OCI-LY1 (cell line): ENCODE results near the gene AVPR2.

Experiments
- H2AFZ ChIP-seq: fragments of 200-600 bp; sonication (generic), shearing (Covaris generic); 2 replicates; pipeline ENCODE4 v1.6.0; 2014; ENCODE audit warnings: antibody characterized with exemption, mild to moderate bottlenecking, low read length
- H3F3A ChIP-seq: fragments of 200-600 bp; sonication (generic), shearing (Covaris generic); 2 replicates; pipeline ENCODE4 v1.6.0; 2014; ENCODE audit warnings: mild to moderate bottlenecking, antibody characterized with exemption, low read length, moderate library complexity; ENCODE audit not compliant: insufficient read depth
- H3K27ac ChIP-seq: fragments of 200-600 bp; sonication (generic); 2 replicates; pipeline ENCODE4 v1.5.1; 2014; ENCODE audit warnings: low read length, mixed run types, mild to moderate bottlenecking, low read depth; ENCODE audit not compliant: poor library complexity, severe bottlenecking
- H3K27me3 ChIP-seq: fragments of 200-600 bp; sonication (generic); 2 replicates; pipeline ENCODE4 v1.6.0; 2014; ENCODE audit warnings: antibody characterized with exemption, mild to moderate bottlenecking, low read length, moderate library complexity; ENCODE audit not compliant: insufficient read depth
- H3K36me3 ChIP-seq: fragments of 200-600 bp; sonication (generic); 2 replicates; pipeline ENCODE4 v1.6.1; 2014; ENCODE audit warnings: mild to moderate bottlenecking, antibody characterized with exemption, low read length, moderate library complexity, mixed read lengths; ENCODE audit not compliant: insufficient read depth
- H3K4me1 ChIP-seq: fragments of 200-600 bp; sonication (generic); 2 replicates; pipeline ENCODE4 v1.5.1; 2014; ENCODE audit warnings: mild to moderate bottlenecking, low read length, moderate library complexity; ENCODE audit not compliant: insufficient read depth, severe bottlenecking
- H3K4me2 ChIP-seq: fragments of 200-600 bp; sonication (generic), shearing (Covaris generic); 2 replicates; pipeline ENCODE4 v1.6.1; 2014; ENCODE audit warnings: low read length
- H3K4me3 ChIP-seq: fragments of 200-600 bp; sonication (generic); 2 replicates; pipeline ENCODE4 v1.5.1; 2014; ENCODE audit warnings: low read length, low read depth, mild to moderate bottlenecking, mixed read lengths; ENCODE audit not compliant: poor library complexity, severe bottlenecking
- H3K79me2 ChIP-seq: fragments of 200-600 bp; shearing (Covaris generic); 2 replicates; pipeline ENCODE4 v1.6.1; 2016; ENCODE audit warnings: mixed run types, low read length, mixed read lengths; ENCODE audit not compliant: insufficient read depth
- H3K9ac ChIP-seq: fragments of 200-600 bp; sonication (generic), shearing (Covaris generic); 2 replicates; pipeline ENCODE4 v1.6.1; 2014; ENCODE audit warnings: mild to moderate bottlenecking, low read length, mixed read lengths
- H3K9me2 ChIP-seq: fragments of 200-600 bp; sonication (generic), shearing (Covaris generic); 2 replicates; pipeline ENCODE4 v1.6.1; 2014; ENCODE audit warnings: low read depth, mild to moderate bottlenecking, low read length, mixed read lengths
- H3K9me3 ChIP-seq: fragments of 200-600 bp; shearing (Covaris generic); 2 replicates; pipeline ENCODE4 v1.6.1; 2014; ENCODE audit warnings: low read length, mixed read lengths
- H4K20me1 ChIP-seq: fragments of 200-600 bp; sonication (generic), shearing (Covaris generic); 2 replicates; pipeline ENCODE4 v1.6.0; 2016; ENCODE audit warnings: mild to moderate bottlenecking, low read length; ENCODE audit not compliant: insufficient read depth
- EZH2 ChIP-seq: fragments of 200-600 bp; sonication (generic), shearing (Covaris generic); IDR thresholded peaks from 2 replicates; pipeline ENCODE4 v1.8.0; 2017; ENCODE audit warnings: borderline replicate concordance, mixed run types, mild to moderate bottlenecking, antibody characterized with exemption, low read length, moderate library complexity, mixed read lengths
- TF ChIP-seq, protein P1 (sequence below): fragments of 200-600 bp; sonication (generic), shearing (Covaris generic); IDR thresholded peaks from 2 replicates; pipeline ENCODE4 v1.5.1; 2017; ENCODE audit warnings: mild to moderate bottlenecking, antibody characterized with exemption, low read length, moderate library complexity, mixed read lengths

The AVPR2 gene

DNA sequence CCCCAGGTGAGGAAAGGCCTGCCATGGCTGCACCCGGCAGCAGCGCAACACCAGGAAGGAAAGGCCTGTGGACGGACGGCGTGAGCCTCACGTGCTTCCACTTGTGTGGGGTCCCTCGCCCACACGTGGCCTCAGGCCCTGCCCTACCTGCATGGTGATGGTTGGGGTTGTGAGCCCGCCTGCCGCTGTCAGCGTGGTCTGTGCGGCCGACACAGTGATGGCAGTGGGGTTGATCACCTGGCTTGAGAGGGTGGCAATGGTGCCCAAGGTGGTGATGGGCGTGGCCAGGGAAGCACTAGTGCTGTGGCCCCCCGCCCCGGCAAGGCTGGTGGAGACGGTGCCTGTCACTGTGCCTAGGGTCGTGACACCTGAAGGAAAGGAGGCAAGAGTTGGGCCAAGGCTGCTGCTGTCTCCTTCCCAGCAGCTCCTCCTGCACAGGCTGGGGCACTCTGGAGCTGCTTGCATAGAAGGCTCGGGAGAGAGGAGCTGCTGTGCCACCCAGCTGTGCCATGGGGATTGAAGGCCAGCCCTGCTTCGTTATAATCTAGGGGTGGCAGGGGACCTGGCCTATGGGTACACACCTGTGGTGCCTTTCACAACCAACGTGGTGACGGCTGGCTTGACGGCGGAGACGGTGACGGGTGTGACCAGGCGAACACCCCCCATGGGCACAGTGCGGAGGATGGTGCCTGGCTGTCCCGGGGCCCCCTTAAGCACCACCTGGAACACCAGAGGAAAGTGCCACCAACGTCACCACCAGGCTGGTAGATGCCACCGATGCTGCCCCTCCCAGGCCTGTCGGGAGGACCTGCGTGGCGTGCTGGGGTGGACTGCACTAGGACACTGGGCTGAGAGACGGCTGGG, 51.8 kb downstream of the AVPR2 start:
- no peak for TF ChIP-seq EZH2
- TF ChIP-seq, protein P1, sequence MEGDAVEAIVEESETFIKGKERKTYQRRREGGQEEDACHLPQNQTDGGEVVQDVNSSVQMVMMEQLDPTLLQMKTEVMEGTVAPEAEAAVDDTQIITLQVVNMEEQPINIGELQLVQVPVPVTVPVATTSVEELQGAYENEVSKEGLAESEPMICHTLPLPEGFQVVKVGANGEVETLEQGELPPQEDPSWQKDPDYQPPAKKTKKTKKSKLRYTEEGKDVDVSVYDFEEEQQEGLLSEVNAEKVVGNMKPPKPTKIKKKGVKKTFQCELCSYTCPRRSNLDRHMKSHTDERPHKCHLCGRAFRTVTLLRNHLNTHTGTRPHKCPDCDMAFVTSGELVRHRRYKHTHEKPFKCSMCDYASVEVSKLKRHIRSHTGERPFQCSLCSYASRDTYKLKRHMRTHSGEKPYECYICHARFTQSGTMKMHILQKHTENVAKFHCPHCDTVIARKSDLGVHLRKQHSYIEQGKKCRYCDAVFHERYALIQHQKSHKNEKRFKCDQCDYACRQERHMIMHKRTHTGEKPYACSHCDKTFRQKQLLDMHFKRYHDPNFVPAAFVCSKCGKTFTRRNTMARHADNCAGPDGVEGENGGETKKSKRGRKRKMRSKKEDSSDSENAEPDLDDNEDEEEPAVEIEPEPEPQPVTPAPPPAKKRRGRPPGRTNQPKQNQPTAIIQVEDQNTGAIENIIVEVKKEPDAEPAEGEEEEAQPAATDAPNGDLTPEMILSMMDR, result no peak
- H3K27me3 ChIP-seq, result no peaks in the 10 kb centered on the region
- H3K9ac ChIP-seq, result no peak overlapping the region
- H3K27ac ChIP-seq, result peak overlapping the region; percentile 43
- H3K9me3 ChIP-seq, result no peaks in the 10 kb centered on the region
- H3K4me3 ChIP-seq, result no peak overlapping the region
- peaks cover 97% of the 10 kb centered on the region for H3K36me3 ChIP-seq
- no peaks in the 10 kb centered on the region for H3F3A ChIP-seq
- H3K4me1 ChIP-seq, result no peaks in the 10 kb centered on the region
- H3K9me2 ChIP-seq, result no peaks in the 10 kb centered on the region
- no peak overlapping the region for H3K4me2 ChIP-seq
- H2AFZ ChIP-seq, result no peak overlapping the region
- H3K79me2 ChIP-seq, result no peaks in the 10 kb centered on the region
- H4K20me1 ChIP-seq, result no peaks in the 10 kb centered on the region
